ENCODE results near the gene RASSF7. TPM values are rescaled to one million over a fixed set of nuclear protein-coding genes. Genes with fewer than 3 reads are reported as not detected.

Gene RASSF7, protein sequence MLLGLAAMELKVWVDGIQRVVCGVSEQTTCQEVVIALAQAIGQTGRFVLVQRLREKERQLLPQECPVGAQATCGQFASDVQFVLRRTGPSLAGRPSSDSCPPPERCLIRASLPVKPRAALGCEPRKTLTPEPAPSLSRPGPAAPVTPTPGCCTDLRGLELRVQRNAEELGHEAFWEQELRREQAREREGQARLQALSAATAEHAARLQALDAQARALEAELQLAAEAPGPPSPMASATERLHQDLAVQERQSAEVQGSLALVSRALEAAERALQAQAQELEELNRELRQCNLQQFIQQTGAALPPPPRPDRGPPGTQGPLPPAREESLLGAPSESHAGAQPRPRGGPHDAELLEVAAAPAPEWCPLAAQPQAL
- 4.3 and 13.4 TPM in 2 replicates for total RNA-seq

DNA sequence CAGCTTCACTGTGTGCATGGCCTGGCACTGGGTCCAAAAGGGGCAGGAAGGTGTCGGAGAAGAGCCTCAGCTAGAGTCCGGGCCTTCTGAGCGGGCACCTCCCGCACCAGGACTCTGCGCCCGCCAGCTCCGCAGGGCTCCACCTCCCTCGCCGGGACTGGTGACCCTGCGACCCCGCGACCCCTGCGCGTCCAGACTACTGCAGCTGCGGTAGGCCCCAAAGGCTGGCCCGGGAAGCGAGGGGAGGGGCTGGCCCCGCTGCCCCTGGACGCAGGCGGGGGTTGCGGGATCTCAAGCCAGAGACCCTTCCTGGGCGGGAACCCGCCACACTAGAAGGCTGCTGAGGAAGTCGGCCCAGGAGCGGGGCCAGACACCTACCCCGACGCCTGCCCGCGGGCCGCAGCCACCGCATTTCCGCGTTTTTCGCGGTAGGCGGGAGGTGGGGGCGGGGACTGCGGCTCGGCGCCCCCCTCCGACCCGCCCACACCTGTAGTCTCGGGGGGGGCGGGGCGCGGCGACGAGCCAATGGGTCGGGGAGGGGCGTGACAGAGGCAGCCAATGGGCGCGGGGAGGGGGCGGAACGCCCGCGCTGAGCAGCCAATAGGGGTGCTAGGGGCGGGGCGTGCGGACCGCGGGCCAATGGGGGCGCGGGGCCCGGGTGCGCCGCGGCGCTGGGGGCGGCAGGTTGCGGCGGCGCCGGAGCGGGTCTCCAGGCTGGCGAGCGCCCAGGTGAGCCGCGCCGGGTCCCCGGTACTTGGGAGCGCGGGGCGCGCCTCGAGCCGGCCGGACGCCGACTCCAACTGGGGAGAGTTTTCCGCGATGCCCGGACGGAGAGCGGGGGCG lies at the start of gene RASSF7, which contains the start of gene LMNTD2:
Gene RASSF7, plus strand, starts transcription at position 666 of the 843 bp plus-strand sequence. CDS start 799 bp downstream, outside the sequence.
Gene LMNTD2, minus strand, starts transcription at position 434 of the 843 bp plus-strand sequence. Its CDS starts 22 bp downstream, at position 412.

DNA sequence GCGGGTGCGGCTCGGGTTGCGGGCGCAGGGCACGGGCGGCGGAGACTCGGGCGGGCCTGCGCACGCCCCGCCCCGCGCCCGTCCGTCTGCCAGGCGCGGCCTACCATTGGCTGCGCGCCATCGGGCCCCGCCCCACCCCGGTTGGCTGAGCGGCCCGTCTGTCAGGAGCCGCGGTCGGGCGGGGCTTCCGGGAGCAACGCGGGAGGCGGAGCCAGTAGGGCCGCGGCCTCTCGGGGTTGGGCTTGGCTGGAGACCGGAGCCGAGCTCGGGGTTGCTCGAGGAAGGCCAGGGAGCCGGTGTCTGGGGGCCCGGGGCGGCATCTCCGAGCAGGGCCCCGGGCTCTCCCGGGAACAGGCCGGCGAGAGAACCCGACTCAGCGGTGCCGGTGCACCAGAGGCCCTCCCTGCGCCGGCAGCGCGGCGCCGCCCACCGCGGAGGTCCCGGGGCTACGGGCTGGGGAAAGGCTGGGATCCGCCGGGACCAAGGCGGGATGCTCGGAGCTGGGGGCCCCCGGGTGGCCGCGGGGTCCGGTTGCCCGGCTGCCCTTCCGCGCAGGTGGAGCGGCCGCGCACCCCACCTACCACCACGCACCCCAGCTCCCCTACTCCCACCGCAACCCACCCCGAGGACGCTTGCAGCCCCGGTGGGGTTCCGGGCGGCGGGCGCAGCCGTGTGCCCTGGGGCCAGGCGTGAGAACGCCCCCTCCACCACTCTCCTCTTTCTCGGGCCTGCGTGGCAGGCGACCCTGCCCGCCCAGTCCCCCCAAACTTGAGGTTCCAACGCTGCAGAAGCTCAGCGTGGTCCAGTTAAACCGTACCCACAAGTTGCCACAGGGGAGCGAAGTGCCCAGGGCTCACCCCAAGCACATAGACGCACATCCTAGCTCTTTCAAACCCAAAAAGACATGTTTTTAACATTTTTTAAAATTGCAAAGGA lies 25.0 kb upstream of the RASSF7 start, which contains the start of gene HRAS:
Gene HRAS, minus strand, starts transcription at position 58 of the 936 bp plus-strand sequence.

GRCh38 chr11:536841-537621 lies 23.7 kb upstream of the RASSF7 start, which contains the start of gene LRRC56:
Gene LRRC56 (plus strand): TSS chr11:537527. CDS start chr11:540685, 3,158 bp downstream.

GRCh38 chr11:575996-576768 lies 15.4 kb downstream of the RASSF7 start, which contains the start of gene PHRF1:
Gene PHRF1 (plus strand): TSS chr11:576470. CDS start chr11:581513, 5,043 bp downstream.

Other genes starting within 250 kb of the RASSF7 start
- 31.5 and 106 TPM in 2 replicates for gene IFITM1, start 246.9 kb upstream of the RASSF7 start, total RNA-seq
- gene IFITM3, start 240.1 kb upstream of the RASSF7 start, total RNA-seq: 135 and 137 TPM in 2 replicates
- gene B4GALNT4, start 191.5 kb upstream of the RASSF7 start, total RNA-seq: 2.2 and 11.6 TPM in 2 replicates
- gene PKP3, start 166.8 kb upstream of the RASSF7 start, total RNA-seq: 0.56 and 0.65 TPM in 2 replicates
- gene SIGIRR, start 146.0 kb upstream of the RASSF7 start, total RNA-seq: 11.1 and 14.8 TPM in 2 replicates
- not detected in 2 replicates for gene ANO9, start 119.0 kb upstream of the RASSF7 start, total RNA-seq
- gene PTDSS2, start 110.7 kb upstream of the RASSF7 start, total RNA-seq: 30.7 and 49.7 TPM in 2 replicates
- gene RNH1, start 53.7 kb upstream of the RASSF7 start, total RNA-seq: 279 and 507 TPM in 2 replicates
- 46.1 and 53.3 TPM in 2 replicates for gene HRAS, start 25.4 kb upstream of the RASSF7 start, total RNA-seq
- gene LRRC56, start 23.4 kb upstream of the RASSF7 start, total RNA-seq: 0.52 and 1.1 TPM in 2 replicates
- 0.39 and 0.73 TPM in 2 replicates for gene LMNTD2, start 232 bp upstream of the RASSF7 start, total RNA-seq
- 26.8 and 30.7 TPM in 2 replicates for gene PHRF1, start 15.5 kb downstream of the RASSF7 start, total RNA-seq
- 6.1 and 8.4 TPM in 2 replicates for gene IRF7, start 55.0 kb downstream of the RASSF7 start, total RNA-seq
- gene CDHR5, start 64.0 kb downstream of the RASSF7 start, total RNA-seq: not detected in 2 replicates
- not detected in 2 replicates for gene SCT, start 66.2 kb downstream of the RASSF7 start, total RNA-seq
- 0.07 and 0.23 TPM in 2 replicates for gene DRD4, start 76.3 kb downstream of the RASSF7 start, total RNA-seq
- gene DEAF1, start 134.3 kb downstream of the RASSF7 start, total RNA-seq: 33.0 and 50.5 TPM in 2 replicates
- 7.4 and 8.3 TPM in 2 replicates for gene TMEM80, start 134.8 kb downstream of the RASSF7 start, total RNA-seq
- 22.9 and 44.8 TPM in 2 replicates for gene EPS8L2, start 145.3 kb downstream of the RASSF7 start, total RNA-seq
- gene TALDO1, start 186.5 kb downstream of the RASSF7 start, total RNA-seq: 135 and 192 TPM in 2 replicates
- 26.1 and 44.4 TPM in 2 replicates for gene GATD1, start 216.5 kb downstream of the RASSF7 start, total RNA-seq
- gene CEND1, start 229.1 kb downstream of the RASSF7 start, total RNA-seq: 0.20 and 0.56 TPM in 2 replicates
- gene SLC25A22, start 237.3 kb downstream of the RASSF7 start, total RNA-seq: 13.9 and 18.2 TPM in 2 replicates
- 7.7 and 13.0 TPM in 2 replicates for gene PIDD1, start 244.3 kb downstream of the RASSF7 start, total RNA-seq
- gene RPLP2, start 249.0 kb downstream of the RASSF7 start, total RNA-seq: 207 and 271 TPM in 2 replicates